HG03139 (cell line): ENCODE measurements around the gene URB1.
"Not testable (repeated sequence)": the region's sequence is repeated elsewhere in the genome, so short reads cannot be mapped to it uniquely, and the experiment has no call there.

Experiments used
- ATAC-seq: cut with Tn5 transposase; IDR thresholded peaks from one replicate; pipeline ENCODE4 v1.9.1; 2021; ENCODE audit not compliant: unreplicated experiment

Gene URB1

DNA sequence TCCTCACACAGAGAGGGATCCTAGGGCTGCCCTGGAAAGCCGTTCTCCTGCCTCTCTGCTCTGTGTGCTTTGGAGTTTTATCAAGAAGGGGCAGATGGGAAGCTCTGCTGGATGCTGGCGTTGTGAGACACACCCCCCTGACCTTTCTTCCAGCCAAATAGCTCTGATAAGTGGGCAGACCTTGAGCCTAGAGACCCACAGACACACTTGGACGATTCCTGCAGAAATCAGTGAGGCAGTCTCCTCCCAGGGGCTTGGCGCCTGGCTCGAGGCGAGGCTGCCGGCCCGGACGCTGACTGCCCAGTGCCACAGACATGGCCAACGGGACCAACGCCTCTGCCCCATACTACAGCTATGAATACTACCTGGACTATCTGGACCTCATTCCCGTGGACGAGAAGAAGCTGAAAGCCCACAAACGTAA lies 94.1 kb downstream of the URB1 start, which contains the start of gene MRAP:
Gene MRAP, plus strand, starts transcription at position 198 of the 424 bp plus-strand sequence. Its CDS starts 117 bp downstream, at position 315.
- ATAC-seq = no peak

GRCh38 chr21:32298148-32298559 lies 94.7 kb downstream of the URB1 start:
- no peak for ATAC-seq

GRCh38 chr21:32297449-32297848 lies 95.4 kb downstream of the URB1 start:
- no peak for ATAC-seq

- ATAC-seq = no peak
Measured at GRCh38 chr21:32285476-32285875, 107.3 kb downstream of the URB1 start.

DNA sequence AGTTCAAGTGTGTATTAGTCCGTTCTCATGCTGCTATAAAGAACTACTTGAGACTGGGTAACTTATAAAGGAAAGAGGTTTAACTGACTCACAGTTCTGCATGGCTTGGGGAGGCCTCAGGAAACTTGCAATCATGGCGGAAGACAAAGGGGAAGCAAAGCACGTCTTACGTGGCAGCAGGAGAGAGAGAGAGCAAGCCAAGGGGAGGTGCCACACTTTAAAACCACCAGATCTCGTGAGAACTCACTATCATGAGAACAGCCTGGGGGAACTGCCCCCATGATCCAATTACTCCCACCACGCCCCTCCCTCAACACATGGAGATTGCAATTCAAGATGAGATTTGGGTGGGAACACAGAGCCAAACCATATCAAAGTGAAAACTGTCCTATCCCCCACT lies 109.8 kb downstream of the URB1 start:
- ATAC-seq = no peak

DNA sequence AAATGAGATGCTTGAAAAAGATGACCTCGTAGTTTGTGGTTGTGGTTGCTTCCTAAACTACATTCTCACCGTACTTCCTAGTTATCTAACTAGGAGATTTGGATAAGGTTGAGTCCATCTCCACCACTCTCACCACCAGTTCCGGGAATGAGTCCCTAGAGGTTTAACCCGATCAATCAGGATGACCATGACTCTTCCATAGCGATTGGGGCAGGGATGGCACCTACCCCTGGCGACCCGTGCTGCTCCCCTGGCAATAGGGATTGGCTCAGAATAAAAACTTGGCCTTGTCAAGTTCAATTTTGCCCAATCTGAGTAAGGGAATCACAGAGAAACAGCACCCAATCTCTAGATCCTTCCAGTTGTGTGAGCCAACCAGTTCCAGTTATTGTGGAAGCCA lies 111.3 kb downstream of the URB1 start:
- no peak for ATAC-seq

GRCh38 chr21:32279377-32279680 lies 113.5 kb downstream of the URB1 start:
- ATAC-seq = no peak

GRCh38 chr21:32278518-32279376 lies 114.1 kb downstream of the URB1 start, which contains the start of gene MIS18A:
Gene MIS18A (minus strand): TSS chr21:32279049. CDS start chr21:32279014, 35 bp downstream.
- ATAC-seq = peak; percentile 90

DNA sequence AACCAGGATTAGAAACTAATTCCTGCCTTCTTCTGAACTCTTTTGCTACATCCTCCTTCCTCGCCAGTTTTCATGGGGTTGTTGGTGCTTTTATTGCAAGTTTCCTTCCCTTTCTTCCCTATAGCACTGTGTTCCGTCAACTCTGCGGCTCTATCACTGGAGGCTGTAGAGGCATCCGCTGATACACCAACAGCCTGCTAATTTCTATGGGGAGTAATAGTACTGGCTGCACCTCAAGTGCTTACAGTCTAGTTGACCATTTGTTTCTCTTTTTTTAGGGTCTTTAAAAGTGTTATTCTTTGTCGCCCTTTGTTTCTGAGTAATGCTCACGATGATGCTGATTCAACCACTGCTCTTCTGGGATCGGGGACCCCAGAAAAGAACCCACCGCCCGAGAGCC lies 114.7 kb downstream of the URB1 start:
- no peak for ATAC-seq

- no peak for ATAC-seq
Measured at GRCh38 chr21:32276671-32277070, 116.1 kb downstream of the URB1 start.

- ATAC-seq = no peak
Measured at GRCh38 chr21:32270748-32271147, 122.1 kb downstream of the URB1 start.

DNA sequence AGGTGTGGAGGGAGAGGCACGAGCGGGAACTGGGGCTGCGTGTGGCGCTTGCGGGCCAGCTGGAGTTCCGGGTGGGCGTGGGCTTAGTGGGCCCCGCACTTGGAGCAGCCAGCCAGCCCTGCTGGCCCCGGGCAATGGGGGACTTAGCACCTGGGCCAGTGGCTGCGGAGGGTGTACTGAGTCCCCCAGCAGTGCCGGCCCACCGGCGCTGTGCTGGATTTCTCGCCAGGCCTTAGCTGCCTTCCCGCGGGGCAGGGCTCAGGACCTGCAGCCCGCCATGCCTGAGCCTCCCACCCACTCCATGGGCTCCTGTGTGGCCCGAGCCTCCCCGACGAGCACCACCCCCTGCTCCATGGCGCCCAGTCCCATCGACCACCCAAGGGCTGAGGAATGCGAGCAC lies 127.5 kb downstream of the URB1 start:
- ATAC-seq = not testable (repeated sequence)

DNA sequence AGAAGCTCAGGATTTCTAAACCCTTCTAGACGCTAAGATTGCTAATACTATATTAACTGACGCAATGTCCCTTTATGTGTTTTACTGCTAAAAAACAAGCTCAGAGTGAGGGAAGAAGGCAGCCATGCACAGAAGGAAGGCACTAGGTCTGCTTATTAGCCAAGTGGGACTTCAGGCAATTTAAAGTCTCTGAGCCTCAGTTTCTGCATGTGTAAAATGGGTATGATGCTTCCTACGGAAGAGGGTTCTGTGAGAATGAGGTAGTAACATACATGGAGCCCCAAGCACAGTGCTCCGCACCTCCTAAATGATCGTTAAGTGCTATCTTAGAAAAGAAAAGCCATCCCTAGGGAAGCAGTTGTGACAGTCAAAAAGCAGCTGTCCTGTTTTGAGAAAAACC lies 130.9 kb downstream of the URB1 start:
- no peak for ATAC-seq
